H1 (cell line): ENCODE data around the gene PAOX.

ENCODE experiments used
- CTCF ChIP-seq, 3 experiments: IDR thresholded peaks; 1 replicate in 2 of 3; 2 replicates in 1 of 3; pipeline versions ENCODE4 v1.5.1 to v1.6.1; 2011; ENCODE audit warnings: low read length in 3 of 3, mild to moderate bottlenecking in 3 of 3, inconsistent platforms in 2 of 3, low read depth in 1 of 3, moderate library complexity in 1 of 3; ENCODE audit not compliant: insufficient read depth in 1 of 3; ENCODE audit errors: control extremely low read depth in 1 of 3
- EGR1 ChIP-seq: IDR thresholded peaks from 2 replicates; pipeline ENCODE4 v1.6.1; 2011; ENCODE audit warnings: low read depth, low read length, borderline replicate concordance
- EZH2 ChIP-seq: fragments of 200-600 bp; sonication (generic); IDR thresholded peaks from 2 replicates; pipeline ENCODE4 v1.7.1; 2012; ENCODE audit warnings: low read depth, mild to moderate bottlenecking, moderate library complexity, low read length, inconsistent platforms; ENCODE audit not compliant: severe bottlenecking
- GABPA ChIP-seq: IDR thresholded peaks from 2 replicates; pipeline ENCODE4 v1.6.1; 2011; ENCODE audit warnings: mild to moderate bottlenecking, low read length, moderate library complexity, borderline replicate concordance; ENCODE audit not compliant: insufficient read depth
- POLR2AphosphoS5 ChIP-seq: IDR thresholded peaks from 2 replicates; pipeline ENCODE4 v1.6.1; 2011; ENCODE audit warnings: low read depth, low read length
- RAD21 ChIP-seq, 2 experiments: IDR thresholded peaks in 1 of 2; conservative IDR thresholded peaks in 1 of 2; 2 replicates each; pipeline ENCODE4 v1.6.1; 2011; ENCODE audit warnings: low read depth in 2 of 2, low read length in 2 of 2, improper control_type of control experiment in 1 of 2, inconsistent platforms in 1 of 2, mild to moderate bottlenecking in 1 of 2, moderate library complexity in 1 of 2
- RXRA ChIP-seq: IDR thresholded peaks from 2 replicates; pipeline ENCODE4 v1.6.1; 2011; ENCODE audit warnings: low read depth, mild to moderate bottlenecking, low read length, moderate library complexity; ENCODE audit not compliant: insufficient read depth
- YY1 ChIP-seq: IDR thresholded peaks from 2 replicates; pipeline ENCODE4 v1.6.1; 2011; ENCODE audit warnings: low read depth, mild to moderate bottlenecking, low read length

- TF ChIP-seq YY1 = no peak
- TF ChIP-seq EGR1 = no peak
- TF ChIP-seq CTCF (IDR thresholded peaks at IDR 0.05; ENCODE audit: control extremely low read depth in 1 of 3, insufficient read depth in 1 of 3, low read depth in 1 of 3, low read length in 3 of 3) = no peak
- no peak for TF ChIP-seq POLR2AphosphoS5
- TF ChIP-seq EZH2 = no peak
- TF ChIP-seq RAD21 (IDR thresholded peaks at IDR 0.05 in 1 of 2, conservative IDR thresholded peaks at IDR 0.05 in 1 of 2; ENCODE audit: low read depth in 2 of 2, low read length in 2 of 2) = no peak
- no peak for TF ChIP-seq RXRA
- TF ChIP-seq GABPA = no peak
Measured at GRCh38 chr10:133399123-133399601, 20.1 kb downstream of the PAOX start.
